COLO829 (cell line): ENCODE data around the gene DNAAF1.

Source experiments
- DNase-seq: peaks from one replicate; pipeline ENCODE4 v3.0.0; 2012; ENCODE audit warnings: low spot score

Gene DNAAF1

DNA sequence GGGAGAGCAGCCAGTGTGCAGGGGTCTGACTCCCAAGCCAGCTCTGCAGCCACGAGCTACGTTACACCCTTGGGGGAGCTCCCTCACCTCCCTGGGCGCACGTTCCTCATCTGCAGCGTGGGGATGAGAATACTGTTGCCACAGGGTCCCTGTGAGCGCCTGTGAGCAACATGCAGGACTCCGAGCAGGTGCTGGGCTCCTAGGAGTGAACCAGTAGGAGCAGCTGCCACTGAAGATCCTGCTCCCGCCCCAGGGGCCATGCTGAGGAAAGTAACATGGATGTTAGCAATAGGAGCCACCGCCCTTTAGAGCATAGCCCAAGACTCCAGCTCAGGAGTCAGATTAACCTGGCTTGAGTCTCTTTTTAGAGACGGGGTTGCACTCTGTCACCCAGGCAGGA lies 15.9 kb downstream of the DNAAF1 start:
- no peak for DNase-seq

DNA sequence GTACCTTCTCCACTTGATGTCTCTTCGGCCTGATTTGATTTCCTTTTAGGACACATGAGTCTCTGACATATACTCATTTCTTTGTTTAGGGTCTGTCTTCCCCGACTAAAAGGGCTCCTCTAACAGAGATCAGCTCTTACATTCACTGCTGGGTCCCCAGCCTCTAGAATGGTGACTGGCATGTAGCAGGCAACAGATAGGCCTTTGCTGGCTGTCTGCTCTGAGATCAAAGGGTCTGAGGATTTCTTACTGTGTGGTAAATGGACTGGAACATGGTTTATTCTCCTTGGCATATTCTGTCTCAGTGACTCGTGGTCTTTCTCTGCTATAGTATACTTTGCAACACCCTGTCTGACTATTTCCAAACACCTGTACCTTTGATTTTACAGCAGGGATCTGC lies 16.7 kb downstream of the DNAAF1 start:
- DNase-seq, result no peak

DNA sequence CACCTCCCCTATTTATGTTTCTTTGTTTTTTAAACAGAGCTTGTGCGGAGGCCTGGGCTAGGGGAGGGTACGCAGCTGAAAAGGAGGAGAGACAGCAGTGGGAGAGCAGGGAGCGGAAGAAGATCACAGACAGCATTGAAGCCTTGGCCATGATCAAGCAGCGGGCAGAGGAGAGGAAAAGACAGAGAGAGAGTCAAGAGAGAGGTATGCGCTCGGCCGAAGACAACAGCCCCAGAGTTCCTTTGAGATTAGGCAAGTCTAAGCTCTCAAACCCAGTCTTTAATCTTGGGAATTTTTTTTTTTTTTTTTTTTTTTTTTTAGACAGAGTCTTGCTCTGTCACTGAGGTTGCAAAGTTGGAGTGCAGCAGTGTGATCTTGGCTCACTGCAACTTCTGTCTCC lies 20.6 kb downstream of the DNAAF1 start:
- no peak for DNase-seq

- DNase-seq, result no peak
Observed at GRCh38 chr16:84166796-84167695, 21.9 kb downstream of the DNAAF1 start.

DNA sequence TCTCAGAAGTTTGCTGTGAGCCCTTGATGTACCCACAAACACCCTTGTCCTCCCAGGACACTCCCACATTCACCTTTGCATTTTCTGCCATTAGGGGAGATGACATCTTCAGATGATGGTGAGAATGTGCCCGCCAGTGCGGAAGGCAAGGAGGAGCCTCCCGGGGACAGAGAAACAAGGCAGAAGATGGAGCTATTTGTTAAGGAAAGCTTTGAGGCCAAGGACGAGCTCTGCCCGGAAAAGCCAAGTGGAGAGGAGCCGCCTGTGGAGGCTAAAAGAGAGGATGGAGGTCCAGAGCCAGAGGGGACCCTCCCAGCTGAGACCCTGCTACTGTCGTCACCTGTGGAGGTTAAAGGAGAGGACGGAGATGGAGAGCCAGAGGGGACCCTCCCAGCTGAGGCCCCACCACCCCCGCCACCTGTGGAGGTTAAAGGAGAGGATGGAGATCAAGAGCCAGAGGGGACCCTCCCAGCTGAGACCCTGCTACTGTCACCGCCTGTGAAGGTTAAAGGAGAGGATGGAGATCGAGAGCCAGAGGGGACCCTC lies 24.7 kb downstream of the DNAAF1 start:
- no peak for DNase-seq

DNA sequence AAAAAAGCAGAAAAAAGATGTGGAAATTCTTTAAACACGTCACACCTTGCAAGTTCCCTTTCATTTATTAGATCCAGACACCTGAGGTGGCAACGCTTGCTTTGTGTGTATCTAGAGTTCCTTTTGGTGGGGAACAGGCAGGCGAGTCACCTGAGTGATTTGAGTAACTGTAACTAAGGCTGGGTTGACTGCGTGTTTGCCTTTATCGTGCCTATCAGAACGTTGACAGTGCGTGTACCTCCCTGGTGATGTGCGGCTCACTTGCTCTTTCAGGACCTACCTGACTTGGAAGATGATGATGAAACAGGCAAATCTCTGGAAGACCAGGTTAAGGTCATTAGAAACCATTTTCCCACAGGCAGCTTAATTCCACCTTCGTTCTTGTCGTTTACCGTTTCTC lies 29.3 kb downstream of the DNAAF1 start:
- DNase-seq, result no peak

- no peak for DNase-seq
Observed at GRCh38 chr16:84175350-84176081, 30.4 kb downstream of the DNAAF1 start.

GRCh38 chr16:84176192-84177053 lies 31.3 kb downstream of the DNAAF1 start:
- no peak for DNase-seq

GRCh38 chr16:84177741-84178073 lies 32.6 kb downstream of the DNAAF1 start:
- peak; percentile 25 for DNase-seq

DNA sequence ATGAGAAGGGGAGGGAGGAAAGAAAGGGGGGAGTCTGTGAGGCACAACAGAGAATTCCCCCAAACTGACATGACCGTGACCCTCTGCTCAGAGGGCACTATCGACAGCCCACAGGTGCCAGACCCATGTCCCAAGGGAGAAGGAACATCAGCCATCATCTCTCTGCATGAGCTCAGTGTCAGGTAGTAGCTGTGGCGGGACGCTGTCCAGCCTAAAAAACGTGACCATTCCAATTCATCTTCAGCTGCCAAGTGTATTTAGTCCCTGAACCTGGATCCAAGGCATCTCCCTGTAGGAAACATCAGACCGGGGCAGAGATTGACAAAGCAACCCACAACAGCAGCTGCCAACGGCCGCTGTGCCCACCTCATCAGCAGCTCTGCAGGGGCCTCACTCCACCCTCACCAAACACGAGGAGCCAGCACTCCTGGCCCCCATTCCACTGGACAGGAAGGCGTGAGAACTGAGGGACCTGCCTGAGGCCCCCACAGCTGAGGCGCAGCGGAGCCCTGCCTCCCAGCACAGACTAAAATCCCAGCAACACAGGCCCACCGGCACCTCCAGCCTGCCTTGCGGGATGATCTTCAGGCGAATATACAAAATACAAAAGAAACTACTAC lies 33.1 kb downstream of the DNAAF1 start:
- no peak for DNase-seq

- no peak for DNase-seq
Observed at GRCh38 chr16:84178892-84179611, 33.9 kb downstream of the DNAAF1 start.

GRCh38 chr16:84179612-84180320 lies 34.7 kb downstream of the DNAAF1 start:
- no peak for DNase-seq

DNA sequence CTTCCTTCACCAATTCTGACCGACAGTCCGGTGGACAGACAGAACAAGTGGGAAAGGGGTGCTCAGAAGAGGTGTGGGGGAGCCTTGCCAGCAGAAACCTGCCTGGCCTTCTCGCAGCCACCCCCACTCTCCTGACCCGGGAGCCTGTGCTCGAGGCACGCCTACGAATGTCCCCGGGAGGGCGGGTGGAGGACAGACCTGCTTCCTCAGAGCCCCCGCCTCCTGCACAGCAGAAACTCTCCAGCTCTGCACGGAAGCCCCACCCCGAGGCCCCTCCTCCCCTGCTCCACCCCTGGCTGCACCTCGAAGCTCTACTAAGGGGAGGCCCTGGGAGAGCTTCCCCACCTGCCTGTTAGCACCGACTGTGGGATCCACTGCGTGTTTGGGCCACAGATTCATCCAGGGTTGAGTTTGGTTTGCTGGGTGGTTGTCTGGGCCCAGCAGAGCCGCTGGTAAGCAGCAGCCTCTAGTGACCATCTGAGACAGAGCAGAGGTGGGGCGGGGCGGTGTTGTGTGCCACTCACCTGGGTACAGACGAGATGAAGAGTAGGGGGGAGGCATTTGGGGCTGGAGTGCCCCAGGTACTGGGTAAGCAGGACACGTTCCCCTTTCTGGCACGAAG lies 35.5 kb downstream of the DNAAF1 start:
- DNase-seq, result no peak

- no peak for DNase-seq
Observed at GRCh38 chr16:84181144-84181915, 36.2 kb downstream of the DNAAF1 start.

- DNase-seq, result no peak
Observed at GRCh38 chr16:84182104-84182503, 37.0 kb downstream of the DNAAF1 start.

DNA sequence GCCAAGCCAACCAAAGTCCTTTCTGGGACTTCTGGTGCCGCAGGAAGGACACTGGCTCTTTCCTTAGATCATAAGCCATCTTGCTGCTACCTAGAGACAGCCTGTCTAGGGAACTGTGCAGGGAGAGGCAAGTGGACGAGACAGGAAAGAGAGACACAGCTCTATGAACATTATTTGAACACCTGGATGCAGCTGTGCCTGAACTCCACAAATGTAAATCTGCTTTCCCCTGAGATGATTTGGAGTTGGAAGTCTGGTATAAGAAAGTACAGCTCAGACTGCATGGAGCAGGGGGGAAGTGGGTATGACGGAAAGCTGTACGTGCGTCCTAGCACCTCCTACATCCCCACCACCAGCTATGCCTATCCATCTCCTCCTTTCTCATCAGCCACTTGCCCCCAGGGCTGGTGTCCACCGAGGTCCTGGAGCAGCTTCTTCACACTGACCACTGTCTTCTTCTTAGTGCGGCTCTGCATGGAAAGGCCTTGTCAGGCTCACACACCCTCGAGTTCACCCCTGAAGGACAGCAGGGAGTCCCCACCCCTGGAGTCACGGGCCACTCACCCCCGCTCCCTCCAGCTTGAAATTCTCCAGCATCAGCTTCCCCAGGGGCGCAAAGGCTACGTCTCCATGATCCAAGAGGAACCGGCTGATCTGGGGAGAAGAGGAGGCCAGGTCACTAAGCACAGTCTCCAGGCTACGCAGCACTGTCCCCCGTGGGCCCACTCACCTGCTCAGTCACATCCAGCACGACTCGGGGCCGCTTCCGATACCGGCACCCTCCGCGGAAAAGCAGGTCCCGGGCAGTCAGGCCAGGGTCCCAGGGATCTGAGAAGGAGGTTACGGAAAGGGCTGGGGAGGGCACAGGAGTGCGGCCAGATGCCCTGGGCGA lies 37.8 kb downstream of the DNAAF1 start:
- DNase-seq, result no peak

GRCh38 chr16:84183572-84183875 lies 38.4 kb downstream of the DNAAF1 start:
- no peak for DNase-seq

GRCh38 chr16:84183911-84184591 lies 38.9 kb downstream of the DNAAF1 start:
- no peak for DNase-seq
